T-helper 22 cell (primary cell): ENCODE results near the gene PLCH1.

ENCODE experiments used
- DNase-seq: peaks from one replicate; pipeline ENCODE4 v3.0.0-alpha.2; 2020; ENCODE audit warnings: low read depth

PLCH1 gene

DNA sequence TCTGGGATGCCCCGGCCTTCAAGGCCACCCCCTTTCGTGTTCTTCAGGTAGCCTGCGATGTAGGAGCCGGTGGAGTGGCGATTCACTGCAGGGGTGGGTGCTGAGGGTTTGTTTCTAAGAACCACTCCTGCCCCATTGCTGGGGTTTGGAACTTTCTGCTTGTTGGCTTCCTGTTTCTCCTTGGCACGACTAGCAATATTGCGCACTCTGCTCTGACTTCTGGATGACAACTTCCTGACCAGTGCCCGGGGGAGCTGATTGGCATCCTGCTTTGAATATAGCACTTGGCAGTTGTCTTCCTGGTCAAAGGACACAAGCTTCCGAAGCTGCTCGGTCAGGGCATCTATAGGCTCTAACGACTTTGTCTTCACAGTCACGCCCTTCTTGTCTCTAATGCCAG lies 263.8 kb downstream of the PLCH1 start:
- DNase-seq, result no peak

DNA sequence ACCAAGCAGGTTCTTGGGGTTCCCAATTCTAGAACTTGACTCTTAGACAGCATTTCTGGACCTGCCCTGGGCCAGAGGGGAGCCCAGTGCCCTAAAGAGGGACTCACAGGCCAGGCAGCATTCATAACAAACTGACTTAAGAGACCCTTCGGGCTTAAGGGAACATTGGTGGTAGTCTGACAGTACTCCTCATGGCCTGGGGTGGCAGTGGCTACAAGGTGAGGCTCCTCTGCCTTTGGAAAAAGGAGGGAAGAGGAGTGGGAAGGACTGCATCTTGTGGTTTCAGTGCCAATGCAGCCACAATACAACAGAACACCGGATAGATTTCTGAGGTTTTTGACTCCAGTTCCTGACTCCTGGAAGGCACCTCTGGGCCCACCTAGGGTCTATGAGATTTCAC lies 279.2 kb downstream of the PLCH1 start:
- no peak for DNase-seq

DNA sequence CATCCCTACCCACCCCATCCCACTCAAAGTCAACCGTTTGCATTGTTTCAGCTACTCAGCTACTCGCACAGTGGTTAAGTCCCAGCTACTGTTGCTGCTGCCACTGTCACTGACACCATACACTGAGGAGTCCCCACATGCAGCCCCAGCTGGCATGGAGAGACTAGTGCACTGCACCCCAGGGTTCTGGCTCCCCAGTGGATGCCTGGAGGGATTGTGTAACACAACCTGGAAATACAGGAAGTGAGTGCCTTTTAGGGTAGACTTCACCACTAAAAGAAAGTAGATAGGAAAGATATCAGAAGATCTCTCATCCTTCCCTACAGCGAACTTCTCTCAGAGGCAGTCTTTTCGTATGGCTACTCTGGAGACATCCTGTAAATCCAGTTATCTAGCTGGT lies 282.2 kb downstream of the PLCH1 start:
- no peak for DNase-seq

DNA sequence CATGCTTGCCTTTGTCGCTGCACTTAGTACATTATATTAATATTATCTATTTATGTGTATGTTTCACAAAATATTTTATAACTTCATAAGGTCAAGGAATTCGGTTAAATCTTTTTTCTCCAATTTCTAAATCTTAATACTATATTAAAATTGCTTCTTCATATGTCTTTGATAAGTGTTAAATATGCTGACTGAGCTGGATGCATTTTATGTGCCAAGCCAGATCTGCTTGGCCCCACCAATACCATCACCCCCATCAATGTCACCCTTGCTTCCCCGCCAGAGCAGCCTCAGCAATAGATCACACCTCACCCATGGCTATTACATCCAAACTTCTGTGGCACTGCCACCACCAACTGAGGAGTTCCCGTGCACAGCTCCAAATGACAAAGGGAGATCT lies 287.3 kb downstream of the PLCH1 start:
- DNase-seq, result no peak

DNA sequence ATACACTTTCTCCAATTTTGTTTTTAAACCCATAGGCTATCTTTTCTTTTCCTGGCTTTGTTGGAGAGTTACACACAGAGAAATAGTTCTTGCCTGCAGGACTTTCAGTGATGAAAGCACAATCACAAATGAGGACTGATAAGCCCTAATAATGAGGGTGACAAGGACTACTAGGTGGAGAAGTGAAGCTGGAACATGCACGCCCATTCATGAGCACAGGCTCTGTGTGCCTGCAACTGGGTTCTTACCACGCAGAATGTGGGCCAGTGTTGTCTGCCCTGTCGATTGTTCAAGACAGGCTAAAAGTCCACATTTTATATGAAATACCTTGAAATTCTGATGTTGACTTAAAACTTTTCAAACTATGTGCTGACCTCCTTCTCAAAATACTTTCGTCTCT lies 289.1 kb downstream of the PLCH1 start:
- no peak for DNase-seq

DNA sequence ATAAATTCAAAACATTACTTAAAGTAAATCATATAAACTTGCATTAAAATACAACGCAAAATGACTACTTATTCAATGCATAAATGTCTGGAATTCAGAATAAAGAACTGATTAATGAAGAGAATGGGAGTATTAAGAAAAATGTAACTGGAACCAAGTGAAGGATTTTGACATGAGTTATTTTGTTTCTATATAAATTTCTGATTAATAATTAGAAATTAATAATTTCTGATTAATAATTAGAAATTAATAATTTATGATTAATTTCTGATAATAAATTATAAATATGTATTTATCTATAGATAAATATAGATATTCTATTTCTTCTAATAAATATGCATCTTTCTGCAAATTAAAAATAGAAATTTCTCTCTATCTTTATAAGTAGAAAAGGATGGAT lies 291.4 kb downstream of the PLCH1 start:
- DNase-seq, result no peak

DNA sequence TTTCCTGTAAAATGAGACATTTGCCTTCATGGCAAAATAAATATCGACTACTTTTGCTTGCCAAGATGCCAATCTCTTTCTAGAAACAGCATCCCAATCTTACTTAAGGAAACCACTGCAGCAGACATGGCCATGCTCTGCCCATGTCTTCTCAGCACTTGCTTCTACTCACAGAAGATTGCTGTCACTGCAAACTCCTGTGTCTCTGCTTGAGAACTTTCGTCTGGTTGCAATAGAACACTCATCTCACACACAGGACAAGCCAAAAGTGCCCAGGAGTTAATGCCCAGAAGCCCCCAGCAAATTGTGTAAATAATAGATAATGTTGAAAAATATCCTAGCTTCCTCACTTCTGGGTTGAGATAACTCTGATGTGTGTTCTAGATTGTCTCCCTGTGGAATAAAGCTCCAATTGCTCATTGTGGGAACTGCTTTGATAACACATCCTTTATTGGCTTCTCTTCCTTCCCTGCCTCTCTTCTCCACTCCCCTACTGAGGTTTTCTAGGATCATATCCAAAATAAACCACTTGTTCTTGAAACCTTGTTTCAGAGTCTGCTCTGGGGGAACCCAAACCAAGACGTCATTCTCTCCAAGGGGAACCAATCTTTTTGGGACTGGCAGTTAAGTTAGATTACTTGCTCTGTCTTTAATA lies 295.1 kb downstream of the PLCH1 start:
- no peak for DNase-seq

DNA sequence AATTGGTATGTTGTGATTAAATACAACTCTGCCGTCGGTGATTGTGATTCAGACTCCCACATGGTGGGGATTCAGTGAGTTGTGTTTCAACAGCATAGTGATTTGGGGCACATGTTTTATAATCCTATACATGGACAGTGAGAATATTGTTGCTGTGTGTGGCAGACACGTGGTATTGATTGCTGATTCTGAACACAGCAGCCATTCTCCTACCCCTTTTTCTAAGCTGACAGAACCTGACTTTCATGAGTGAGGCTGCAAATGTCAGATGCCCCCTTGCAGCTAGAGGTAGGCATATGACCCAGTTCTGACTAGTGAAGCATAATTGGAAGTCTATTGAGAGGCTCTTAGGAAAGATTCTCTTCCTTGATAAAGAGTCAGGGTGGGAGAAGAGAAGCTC lies 296.3 kb downstream of the PLCH1 start:
- DNase-seq, result no peak

DNA sequence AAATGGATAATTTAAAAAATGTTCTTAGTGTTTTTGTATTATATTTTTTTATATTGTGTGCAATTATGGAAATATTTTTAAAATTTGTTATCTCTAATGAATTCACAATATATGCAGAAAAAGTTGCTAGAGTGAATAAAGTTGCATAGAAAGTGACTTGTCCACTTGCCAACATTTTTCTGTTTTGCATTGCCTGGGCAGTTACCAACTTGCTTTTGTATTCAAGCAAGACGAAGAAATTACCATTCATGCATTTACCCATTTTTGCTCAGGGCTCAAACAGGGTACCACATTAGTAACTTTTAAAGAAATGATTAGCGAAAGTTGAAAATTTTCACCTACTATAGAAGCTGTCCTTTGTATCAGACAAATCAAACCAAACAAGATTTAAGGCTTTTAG lies 298.5 kb downstream of the PLCH1 start:
- DNase-seq, result no peak

DNA sequence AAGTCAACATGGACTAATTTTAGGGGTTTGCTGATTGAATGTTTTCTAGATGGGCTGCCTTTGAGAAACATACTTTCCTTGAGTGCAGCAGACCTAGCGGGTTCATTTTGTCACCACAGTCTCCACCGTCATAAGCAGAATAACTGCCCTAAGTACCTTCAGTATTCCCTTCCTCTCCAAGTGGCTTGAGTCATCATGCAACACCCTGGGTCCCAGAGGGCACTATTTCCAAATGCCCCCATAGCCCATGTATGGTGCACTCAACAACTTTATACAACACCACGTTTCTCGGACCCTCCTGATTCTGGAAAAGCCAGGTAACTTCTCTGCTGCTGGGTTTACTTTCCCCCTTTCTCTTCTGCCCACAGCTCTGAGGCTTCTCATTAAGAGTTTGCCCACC lies 300.1 kb downstream of the PLCH1 start:
- DNase-seq, result no peak

DNA sequence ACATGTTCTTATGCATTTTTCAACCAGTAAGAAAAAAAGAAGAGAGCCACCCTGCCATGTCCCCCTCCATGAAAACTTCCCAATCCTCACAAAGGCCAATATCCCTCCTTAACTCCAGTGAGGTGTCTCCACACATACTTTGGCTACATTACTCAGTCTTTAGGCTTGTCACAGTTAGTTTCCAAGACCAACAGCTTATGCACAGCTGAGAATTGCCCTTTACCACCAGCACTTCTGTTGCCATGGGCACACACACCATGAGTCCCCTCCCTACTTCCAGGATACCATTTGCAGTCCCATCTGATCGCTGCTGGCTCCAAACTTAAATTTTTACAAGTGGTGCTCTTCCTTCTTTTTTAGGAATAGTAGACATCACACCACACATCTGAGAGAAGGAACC lies 301.1 kb downstream of the PLCH1 start:
- DNase-seq, result no peak

DNA sequence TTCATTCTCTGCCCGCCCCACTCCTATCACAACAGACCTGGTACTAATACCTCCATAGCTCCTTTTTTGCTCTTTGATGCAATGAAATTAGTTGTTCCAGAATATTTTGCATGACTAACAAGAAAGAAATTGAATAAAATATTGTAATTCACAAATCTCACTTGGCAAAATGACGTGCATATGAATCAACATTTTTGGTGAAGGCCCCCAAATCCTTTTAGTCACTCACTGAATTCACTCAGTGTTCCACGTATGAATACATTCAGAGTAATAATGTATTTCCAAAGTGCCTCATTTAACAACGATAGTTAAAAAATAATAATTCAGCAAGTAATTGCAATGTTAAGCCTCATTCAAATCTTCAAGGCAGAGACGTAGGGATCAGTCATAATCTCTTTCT lies 302.8 kb downstream of the PLCH1 start:
- DNase-seq, result no peak

DNA sequence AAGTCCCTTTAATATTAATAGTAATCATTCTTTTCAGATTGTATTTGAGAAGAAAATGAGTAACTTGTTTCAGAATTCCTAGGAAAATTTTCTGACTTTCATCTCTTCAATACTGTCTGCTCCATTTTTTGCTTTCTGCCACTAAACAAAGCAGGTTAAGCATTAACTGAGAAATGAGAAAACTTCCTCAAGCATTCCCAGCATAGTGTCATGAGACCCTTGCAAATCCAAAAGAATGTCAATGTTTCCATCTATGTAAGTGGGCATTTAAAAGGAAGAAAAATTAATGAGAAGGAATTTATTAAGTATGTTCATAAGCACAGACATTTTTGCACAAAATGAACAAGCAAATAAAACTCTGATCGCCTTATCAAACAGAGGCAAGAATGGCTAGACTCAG lies 303.4 kb downstream of the PLCH1 start:
- no peak for DNase-seq

DNA sequence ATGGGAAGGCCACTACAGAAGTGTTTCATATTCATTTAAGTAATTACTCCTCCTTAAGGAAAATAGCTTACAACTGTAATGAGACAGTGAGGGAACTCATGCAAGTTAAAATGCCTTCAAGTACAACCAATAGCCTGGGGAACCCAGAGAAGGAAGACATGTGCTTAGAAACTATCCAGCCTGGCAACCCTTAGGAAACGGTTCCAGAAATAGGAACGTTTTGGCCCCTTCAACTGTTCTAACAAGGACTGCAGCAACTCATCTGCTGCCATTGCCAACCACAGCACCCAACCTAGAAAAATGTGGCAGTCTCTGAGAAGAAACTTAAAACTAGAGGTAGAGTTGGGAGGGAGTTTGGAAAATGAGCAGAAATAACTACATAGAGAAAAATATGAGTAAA lies 303.8 kb downstream of the PLCH1 start:
- no peak for DNase-seq

DNA sequence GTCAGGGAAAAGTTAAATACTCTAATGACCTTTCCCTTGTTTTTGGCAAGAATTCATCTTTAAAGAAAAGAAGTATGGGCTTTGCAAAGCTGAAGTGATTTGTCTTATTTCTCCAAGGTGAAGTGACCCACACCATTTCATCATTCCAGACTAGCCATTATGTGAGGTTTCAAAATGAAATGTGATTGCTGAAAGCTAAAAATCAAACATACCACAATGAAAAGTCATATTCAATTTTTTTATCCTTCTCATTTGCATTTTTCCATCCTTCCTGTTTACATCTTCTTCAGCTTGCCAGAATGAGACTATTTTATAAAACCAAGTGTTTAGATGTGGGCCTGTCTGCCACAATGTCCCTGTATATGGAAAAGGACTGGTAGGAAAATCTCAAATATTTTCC lies 309.1 kb downstream of the PLCH1 start:
- no peak for DNase-seq

DNA sequence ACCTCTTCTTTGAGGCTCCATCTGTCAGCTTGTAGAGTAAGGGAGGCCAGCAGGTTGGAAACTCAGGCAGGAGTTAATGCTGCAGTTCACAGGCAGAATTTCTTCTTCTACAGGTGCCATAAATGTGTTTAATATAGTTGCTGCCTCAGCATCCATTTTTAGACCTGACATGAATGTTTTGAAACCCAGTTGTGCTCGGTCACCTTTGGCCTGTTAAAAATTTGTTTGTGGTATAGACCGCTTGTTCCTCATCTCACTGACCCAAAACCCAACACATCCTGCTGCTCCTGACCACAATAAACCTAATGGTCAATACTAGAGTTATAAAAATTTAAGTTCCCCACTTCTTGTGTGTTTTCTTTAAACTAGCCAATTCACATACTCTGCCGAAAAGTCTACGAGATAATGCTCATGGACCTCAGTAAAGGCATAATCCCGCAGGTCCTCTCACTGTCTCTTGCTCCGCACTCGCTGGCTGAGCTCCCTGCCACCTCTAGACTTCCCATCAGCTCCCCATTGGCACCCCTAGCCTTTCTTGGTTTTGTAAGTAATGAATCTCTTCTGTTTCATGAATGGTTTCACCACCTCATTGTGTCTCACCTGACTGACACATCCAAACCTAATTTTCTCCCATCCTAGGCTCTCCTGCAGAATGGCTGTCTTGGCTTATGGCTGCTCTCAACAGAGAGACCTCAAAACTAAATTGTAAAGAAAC lies 312.9 kb downstream of the PLCH1 start:
- DNase-seq, result no peak

DNA sequence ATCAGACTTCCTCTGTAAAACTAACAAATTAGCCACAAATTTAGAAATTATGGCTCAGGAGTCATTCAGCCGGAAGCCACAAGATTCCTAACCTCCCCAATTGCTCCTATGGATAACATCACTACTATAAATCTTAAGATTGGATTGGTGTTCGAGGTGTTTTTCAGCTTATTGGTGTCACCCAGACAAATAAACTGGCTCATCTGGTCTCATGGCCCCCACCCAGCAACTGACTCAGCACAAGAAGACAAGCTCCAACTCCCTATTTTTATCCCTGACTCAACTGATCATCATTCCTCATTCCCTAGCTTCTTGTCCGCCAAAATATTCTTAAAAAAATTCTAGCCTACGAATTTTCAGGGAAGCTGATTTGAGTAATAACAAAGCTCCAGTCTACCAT lies 316.3 kb downstream of the PLCH1 start:
- DNase-seq, result no peak

DNA sequence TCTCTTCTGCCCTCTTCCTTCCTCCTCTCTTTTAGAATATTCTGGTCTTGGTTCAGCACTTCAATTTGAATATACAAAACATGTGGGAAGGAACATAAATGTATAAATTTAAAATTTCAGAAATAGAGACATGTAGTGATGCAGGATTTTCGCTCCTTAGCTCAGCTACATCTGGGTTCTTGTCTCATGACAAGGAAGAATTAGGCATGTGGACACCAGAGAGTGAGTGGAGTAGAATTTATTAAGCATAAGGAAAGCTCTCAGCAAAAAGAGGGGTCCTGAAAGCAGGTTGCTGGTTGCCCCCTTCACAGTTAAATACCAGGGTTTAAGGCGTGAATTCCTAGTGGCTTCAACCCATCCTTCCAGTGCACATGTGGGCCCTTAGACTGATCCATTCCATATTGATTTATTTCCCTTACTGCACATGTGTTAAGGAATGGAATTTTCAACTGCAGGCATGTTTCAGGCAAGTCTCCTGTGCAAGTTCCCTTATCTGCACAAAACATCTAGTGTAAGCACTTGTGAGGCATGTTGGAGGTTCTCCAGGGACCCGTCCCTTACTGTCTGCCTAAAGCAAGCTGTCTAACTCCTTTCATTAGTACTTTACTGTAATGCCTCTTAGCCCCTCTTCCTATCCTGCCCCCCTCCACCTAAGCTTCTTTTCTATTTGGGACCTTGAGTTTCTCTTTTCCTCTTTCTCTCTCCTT lies 318.2 kb downstream of the PLCH1 start:
- DNase-seq, result no peak

DNA sequence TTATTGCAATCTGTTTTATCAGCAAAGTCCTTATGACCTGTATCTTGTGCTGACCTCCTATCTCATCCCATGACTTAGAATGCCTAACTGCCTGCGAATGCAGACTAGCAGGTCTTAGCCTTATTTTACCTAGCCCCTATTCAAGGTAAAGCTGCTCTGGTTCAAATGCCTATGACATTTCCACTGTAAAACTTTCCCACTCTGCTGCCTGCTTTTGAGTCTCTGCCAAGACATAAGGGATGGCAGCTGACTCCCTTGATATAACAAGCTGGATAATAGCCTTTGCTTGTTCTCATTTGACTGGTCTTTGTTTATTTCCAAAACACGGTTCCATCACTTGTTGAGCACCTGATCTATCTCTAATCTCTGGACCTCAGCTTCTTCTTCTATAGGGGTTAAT lies 319.5 kb downstream of the PLCH1 start:
- no peak for DNase-seq

DNA sequence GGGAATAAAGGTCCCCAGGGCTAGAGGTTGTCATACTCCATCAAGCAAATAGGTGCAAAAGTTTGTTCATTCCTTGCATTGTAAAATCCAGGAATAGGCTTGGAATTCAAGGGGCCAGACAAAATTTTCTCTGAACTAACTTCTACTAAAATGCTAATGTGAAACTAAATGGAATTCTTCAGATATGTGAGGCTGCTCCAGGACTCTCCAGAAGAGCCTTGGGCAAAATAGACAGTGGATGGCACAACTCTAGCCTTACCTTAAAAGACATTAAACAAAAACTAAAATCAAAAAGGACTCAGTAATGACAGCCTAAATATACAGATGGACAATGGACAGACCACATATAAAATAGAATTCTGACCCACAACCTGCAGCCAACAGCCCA lies 320.6 kb downstream of the PLCH1 start:
- DNase-seq, result no peak

DNA sequence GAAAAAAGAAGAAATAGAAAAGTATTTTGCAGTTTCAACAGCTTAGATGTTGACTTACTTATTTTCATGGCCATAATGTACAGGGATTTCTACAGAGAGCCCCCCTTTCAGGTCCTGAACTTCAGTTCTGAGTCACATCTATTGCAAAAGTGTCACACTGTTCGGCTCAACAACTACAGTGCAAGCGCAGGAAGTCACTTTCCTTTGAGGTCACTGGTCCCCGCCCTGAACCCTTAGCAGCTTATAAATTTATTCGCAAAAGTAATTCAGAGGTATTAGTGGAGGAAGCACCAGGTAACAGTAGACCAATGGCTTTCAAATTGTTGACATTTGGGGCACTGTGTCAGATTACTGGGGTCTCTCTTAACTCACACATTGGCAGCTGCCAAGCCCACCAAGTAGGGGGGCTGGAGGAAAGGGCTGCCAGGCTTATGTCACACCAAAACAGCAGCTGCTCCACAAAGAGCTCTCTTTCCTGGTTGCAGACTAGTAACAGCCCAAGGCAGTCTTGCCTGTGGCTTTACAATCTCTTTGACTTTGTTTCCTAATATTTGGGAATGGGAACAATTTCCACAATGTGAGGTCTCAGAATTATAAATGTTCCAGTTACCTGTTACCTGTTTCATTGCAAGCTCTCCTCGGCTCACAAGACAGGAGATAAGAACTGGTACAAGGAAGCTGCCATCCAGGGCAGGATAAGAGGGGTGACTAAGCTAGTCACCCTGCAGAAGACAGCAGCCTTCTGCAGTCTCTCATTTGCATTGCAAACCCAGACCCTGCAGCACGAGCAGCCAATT lies 321.1 kb downstream of the PLCH1 start:
- no peak for DNase-seq

DNA sequence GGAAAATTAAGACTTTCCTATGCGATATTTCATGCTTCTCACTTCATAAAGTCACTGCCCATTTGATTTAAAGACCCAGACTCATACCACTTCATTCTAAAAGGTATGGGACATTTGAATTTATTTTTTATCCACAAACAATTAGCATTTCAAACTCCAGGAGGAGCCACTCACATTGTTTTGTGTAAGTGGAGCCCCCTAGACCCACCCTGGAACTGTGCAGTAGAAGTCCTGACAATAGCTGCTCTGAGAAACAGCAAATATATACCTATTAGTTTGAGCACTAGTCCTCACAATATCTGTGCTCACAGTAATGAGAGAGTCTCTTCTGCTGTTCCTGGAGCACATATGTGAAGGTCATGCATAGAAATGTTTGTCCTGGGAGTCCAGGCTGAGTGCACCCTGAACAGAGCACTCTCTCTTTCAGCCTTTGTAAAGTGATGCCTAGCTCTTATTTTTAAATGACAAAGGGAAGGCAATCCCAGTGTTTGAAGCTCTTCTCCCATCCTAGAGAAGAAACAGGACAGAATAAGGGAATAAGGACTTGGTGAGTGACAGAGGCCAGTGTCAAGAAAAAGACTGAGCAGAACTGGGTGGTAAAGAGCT lies 323.9 kb downstream of the PLCH1 start:
- DNase-seq, result no peak
